Activated CD8-positive, alpha-beta T cell treated with anti-CD3 and anti-CD28 coated beads for 36 hours (primary cell): ENCODE results near the gene ATP11C. TPM values are rescaled to one million over a fixed set of nuclear protein-coding genes. Genes with fewer than 3 reads are reported as not detected.
A peak's percentile ranks its signal among the peaks of the same experiment; 100 is the strongest.
"Not testable (repeated sequence)": the region's sequence is repeated elsewhere in the genome, so short reads cannot be mapped to it uniquely, and the experiment has no call there.

Experiments
- ATAC-seq: fragments of 200-7000 bp; cut with Tn5 transposase; one replicate; pipeline ENCODE4 v1.10.0; 2021; ENCODE audit warnings: mild to moderate bottlenecking, moderate library complexity
- CTCF ChIA-PET: fragments of 350-600 bp; sonication (Branson Sonifier 250); formaldehyde crosslinking; loops from one replicate; lab custom pipeline; 2021; ENCODE audit warnings: antibody characterized with exemption; lab: Charles Lee
- POLR2A ChIA-PET: fragments of 350-600 bp; sonication (Branson Sonifier 250); formaldehyde crosslinking; loops from one replicate; lab custom pipeline; 2021; ENCODE audit warnings: antibody characterized with exemption; lab: Charles Lee
- DNase-seq: peaks from one replicate; pipeline ENCODE4 v3.0.0-alpha.2; 2020
- H3K27ac Mint-ChIP-seq: one replicate; pipeline ENCODE4 v1.8.0; 2021; ENCODE audit warnings: mild to moderate bottlenecking, mixed read lengths
- H3K27me3 Mint-ChIP-seq: one replicate; pipeline ENCODE4 v1.8.0; 2021; ENCODE audit warnings: mixed read lengths
- H3K36me3 Mint-ChIP-seq: one replicate; pipeline ENCODE4 v1.8.0; 2021; ENCODE audit warnings: low read depth, mixed read lengths
- H3K4me1 Mint-ChIP-seq: one replicate; pipeline ENCODE4 v1.8.0; 2021; ENCODE audit warnings: low read depth, mixed read lengths
- H3K4me3 Mint-ChIP-seq: one replicate; pipeline ENCODE4 v1.8.0; 2021; ENCODE audit warnings: mild to moderate bottlenecking, moderate library complexity, mixed read lengths
- H3K9me3 Mint-ChIP-seq: one replicate; pipeline ENCODE4 v1.8.0; 2021; ENCODE audit warnings: mixed read lengths
- intact Hi-C: fragments of 100-400 bp; cut with micrococcal nuclease; formaldehyde crosslinking; loops from one replicate; pipeline ENCODE4 v1.10.0; 2022
- total RNA-seq, 2 experiments: library from RNA; stranded (reverse); gene quantifications; one replicate each; pipeline ENCODE4 v1.2.3, GENCODE V29; 2021
- TF ChIP-seq, protein P1 (sequence below): fragments of 200-600 bp; IDR thresholded peaks from one replicate; pipeline ENCODE4 v1.8.0; 2022; ENCODE audit warnings: antibody characterized with exemption, mild to moderate bottlenecking

The ATP11C gene
- total RNA-seq, 2 experiments from 2014 or later = 19.3 to 27.0 TPM

DNA sequence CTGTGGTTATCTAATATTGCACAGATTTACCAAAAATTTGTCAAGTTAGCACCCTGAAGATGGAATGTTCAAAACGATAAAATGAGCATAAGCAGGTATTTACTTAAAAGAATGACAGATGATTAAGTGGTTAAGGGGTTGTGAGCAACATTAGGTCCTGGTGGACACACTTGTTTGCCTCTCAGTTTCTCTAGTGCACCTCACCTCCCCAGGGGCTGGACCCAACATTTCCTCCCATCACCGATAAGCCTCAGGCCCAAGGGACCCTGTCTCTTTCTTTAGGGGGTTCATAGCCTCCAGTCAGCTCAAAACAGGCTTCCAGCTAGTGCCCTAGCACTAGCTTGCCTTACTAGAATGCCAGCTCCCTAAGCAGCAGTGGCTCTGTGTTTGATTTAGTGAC, 88.0 kb downstream of the ATP11C start:
- Mint-ChIP-seq H3K9me3 (peaks cover under 1% of the 10 kb centered on the region), H3K27ac (no peak overlapping the region), H3K4me1 (peaks cover 15% of the 10 kb centered on the region), H3K27me3 (no peaks in the 10 kb centered on the region), H3K36me3 (peaks cover 10% of the 10 kb centered on the region), H3K4me3 (no peak overlapping the region)
- TF ChIP-seq, protein P1, sequence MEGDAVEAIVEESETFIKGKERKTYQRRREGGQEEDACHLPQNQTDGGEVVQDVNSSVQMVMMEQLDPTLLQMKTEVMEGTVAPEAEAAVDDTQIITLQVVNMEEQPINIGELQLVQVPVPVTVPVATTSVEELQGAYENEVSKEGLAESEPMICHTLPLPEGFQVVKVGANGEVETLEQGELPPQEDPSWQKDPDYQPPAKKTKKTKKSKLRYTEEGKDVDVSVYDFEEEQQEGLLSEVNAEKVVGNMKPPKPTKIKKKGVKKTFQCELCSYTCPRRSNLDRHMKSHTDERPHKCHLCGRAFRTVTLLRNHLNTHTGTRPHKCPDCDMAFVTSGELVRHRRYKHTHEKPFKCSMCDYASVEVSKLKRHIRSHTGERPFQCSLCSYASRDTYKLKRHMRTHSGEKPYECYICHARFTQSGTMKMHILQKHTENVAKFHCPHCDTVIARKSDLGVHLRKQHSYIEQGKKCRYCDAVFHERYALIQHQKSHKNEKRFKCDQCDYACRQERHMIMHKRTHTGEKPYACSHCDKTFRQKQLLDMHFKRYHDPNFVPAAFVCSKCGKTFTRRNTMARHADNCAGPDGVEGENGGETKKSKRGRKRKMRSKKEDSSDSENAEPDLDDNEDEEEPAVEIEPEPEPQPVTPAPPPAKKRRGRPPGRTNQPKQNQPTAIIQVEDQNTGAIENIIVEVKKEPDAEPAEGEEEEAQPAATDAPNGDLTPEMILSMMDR = no peak
- intact Hi-C loops = no loop called here
- ChIA-PET CTCF (no interaction called here), POLR2A (no interaction called here)
- no peak for ATAC-seq
- DNase-seq = no peak

DNA sequence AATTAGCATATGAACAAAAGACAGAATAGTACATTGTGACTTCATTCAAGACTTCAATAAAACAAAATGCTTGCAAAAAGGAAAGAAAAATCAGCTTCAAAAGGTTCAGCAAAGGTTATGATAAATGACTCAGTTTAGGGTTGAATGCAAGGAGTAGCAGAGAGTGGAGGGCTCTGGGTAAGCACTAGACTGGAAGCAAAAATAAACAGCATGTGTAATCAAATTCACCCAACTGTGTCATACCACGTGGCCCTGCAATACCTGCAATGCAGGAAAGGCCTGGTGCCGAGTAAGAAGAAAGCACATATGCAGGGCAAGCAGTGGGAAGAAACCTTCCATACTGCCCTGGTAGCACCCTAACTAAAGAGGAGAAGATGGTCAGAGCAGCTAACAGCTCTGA, 88.7 kb downstream of the ATP11C start:
- peak; percentile 87 for ATAC-seq

DNA sequence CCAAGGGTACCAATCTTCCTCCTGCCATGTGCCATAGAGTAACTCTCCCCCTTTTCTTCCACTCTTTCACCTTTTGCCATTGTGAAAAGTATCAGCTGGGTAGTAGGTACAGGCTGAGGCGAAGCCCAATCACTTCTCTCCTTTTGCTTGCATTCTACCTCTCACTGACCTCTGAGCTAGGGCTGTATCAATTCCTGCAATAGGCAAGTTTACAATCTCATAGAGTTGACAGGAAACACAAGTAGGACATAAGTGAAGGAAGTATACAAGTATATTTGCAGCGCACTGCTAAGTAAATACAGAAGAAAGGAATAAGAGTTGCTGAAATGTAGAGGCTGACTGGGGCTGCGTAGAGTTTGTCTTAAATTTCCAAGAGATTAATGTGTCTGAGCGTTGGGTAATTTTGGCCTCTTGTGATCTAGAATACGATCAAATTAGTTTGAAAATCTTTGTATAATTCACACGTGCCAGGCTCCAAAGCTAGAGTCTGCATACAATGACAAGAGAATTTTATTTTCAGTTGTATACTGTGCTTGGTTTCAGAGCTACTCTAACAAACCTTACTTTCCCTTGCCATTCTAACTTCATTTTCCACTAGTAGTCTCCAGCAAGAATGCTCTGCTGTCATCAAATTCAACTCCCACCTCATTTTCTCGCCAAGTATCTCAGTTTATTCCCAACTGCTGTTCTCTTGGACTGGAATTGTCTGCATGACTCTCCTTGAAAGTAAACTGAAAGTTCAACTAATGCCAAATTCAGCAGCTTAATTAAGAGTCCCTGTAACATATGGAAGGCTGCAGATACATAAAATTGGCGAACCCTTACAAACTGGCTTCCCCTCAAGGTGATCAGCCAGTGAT, 90.3 kb downstream of the ATP11C start:
- Mint-ChIP-seq H3K9me3 (peaks cover 9% of the 10 kb centered on the region), H3K36me3 (peaks cover 19% of the 10 kb centered on the region), H3K4me1 (peaks cover 17% of the 10 kb centered on the region), H3K27me3 (no peaks in the 10 kb centered on the region), H3K27ac (no peak overlapping the region), H3K4me3 (no peak overlapping the region)
- POLR2A ChIA-PET = interaction anchor here (0.5 to 0.7 kb wide), 2 partner anchors 11 to 196 kb away, joined by 3 read pairs; no protein-coding TSS in a partner anchor
- CTCF ChIA-PET = no interaction called here
- no peak for ATAC-seq
- TF ChIP-seq, protein P1 = no peak
- DNase-seq = no peak
- intact Hi-C loops = no loop called here

More for the DNA sequence above, 88.7 kb downstream of the ATP11C start:
- H3K4me3 Mint-ChIP-seq = no peak overlapping the region
- H3K9me3 Mint-ChIP-seq = peaks cover 7% of the 10 kb centered on the region
- intact Hi-C loops = no loop called here
- no peaks in the 10 kb centered on the region for H3K27me3 Mint-ChIP-seq
- peaks cover 15% of the 10 kb centered on the region for H3K4me1 Mint-ChIP-seq
- CTCF ChIA-PET = no interaction called here
- POLR2A ChIA-PET = no interaction called here
- TF ChIP-seq, protein P1 = no peak
- H3K27ac Mint-ChIP-seq = peak overlapping the region; percentile 42
- peaks cover 16% of the 10 kb centered on the region for H3K36me3 Mint-ChIP-seq
- DNase-seq = peak; percentile 11

DNA sequence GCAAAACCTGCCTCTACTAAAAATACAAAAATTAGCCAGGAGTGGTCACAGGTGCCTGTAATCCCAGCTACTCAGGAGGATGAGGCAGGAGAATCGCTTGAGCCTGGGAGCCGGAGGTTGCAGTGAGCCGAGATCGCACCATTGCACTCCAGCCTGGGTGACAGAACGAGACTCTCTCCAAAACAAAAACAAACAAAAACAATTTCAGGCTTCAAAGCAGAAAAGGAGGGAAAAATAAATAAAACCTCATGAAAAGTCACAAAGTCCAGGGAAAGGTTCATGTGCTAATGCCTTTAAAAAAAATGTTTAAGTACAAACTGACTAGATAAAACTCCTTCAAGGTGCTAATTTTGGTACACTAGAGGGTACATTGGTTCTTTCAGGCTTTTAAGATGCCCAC, 96.5 kb downstream of the ATP11C start:
- CTCF ChIA-PET, H3K27ac Mint-ChIP-seq, intact Hi-C loops, H3K27me3 Mint-ChIP-seq, POLR2A ChIA-PET, H3K9me3 Mint-ChIP-seq, ATAC-seq, H3K4me3 Mint-ChIP-seq, DNase-seq: not testable (repeated sequence)
- Mint-ChIP-seq H3K4me1 (peaks cover 20% of the 10 kb centered on the region), H3K36me3 (peaks cover 12% of the 10 kb centered on the region)

DNA sequence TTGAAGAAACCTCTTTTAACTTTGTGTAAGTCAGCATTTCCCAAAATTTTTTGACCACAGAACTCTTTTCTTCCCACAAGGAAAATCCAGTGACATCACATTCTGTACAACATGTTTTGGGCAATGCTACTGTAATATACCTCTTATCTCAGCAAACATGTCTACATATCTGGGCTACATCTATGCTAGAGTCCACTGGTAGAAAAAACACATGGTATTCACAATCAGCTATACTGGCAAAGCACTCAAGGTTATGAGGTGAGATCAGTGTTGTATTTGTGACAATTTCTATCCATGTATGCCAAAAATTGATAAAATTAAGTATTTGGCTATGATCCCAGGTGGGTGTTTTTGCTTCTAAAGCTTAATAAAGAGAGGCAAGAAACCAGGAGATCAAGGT, 98.0 kb downstream of the ATP11C start:
- TF ChIP-seq, protein P1 = no peak
- DNase-seq (no peak), ATAC-seq (no peak)
- Mint-ChIP-seq H3K36me3 (peaks cover 11% of the 10 kb centered on the region), H3K4me1 (peaks cover 26% of the 10 kb centered on the region), H3K27ac (no peak overlapping the region), H3K27me3 (no peaks in the 10 kb centered on the region), H3K9me3 (peaks cover 8% of the 10 kb centered on the region), H3K4me3 (no peak overlapping the region)
- ChIA-PET POLR2A (no interaction called here), CTCF (no interaction called here)
- intact Hi-C loops = no loop called here
